Cardiac ventricle fibroblast (primary cell): Measurements from ENCODE around the gene C3orf62. TPM values are rescaled to one million over a fixed set of nuclear protein-coding genes. Genes with fewer than 3 reads are reported as not detected.

Experiments
- total RNA-seq: library from RNA; depleted of rRNA; stranded (reverse); fragments of >200 nt; gene quantifications from 2 replicates; pipeline ENCODE4 v1.2.3, GENCODE V29; 2015

The C3orf62 gene
- total RNA-seq = 0.75 and 1.1 TPM in 2 replicates

GRCh38 chr3:49276475-49277382 lies at the start of gene C3orf62:
Gene C3orf62 (minus strand): TSS chr3:49277232. CDS start chr3:49276872, 360 bp downstream.

Other genes with a start within 250 kb of the C3orf62 start
- gene IMPDH2, start 247.8 kb downstream of the C3orf62 start, total RNA-seq = 267 and 271 TPM in 2 replicates
- gene QRICH1, start 183.2 kb downstream of the C3orf62 start, total RNA-seq = 41.1 and 45.7 TPM in 2 replicates
- gene QARS1, start 172.5 kb downstream of the C3orf62 start, total RNA-seq = 191 and 207 TPM in 2 replicates
- 36.4 and 37.6 TPM in 2 replicates for gene USP19, start 156.4 kb downstream of the C3orf62 start, total RNA-seq
- gene LAMB2, start 144.2 kb downstream of the C3orf62 start, total RNA-seq = 692 and 725 TPM in 2 replicates
- 24.3 and 27.9 TPM in 2 replicates for gene CCDC71, start 110.9 kb downstream of the C3orf62 start, total RNA-seq
- 19.4 and 19.7 TPM in 2 replicates for gene KLHDC8B, start 105.6 kb downstream of the C3orf62 start, total RNA-seq
- 13.8 and 16.8 TPM in 2 replicates for gene USP4, start 62.8 kb upstream of the C3orf62 start, total RNA-seq
- 286 and 311 TPM in 2 replicates for gene GPX1, start 81.1 kb upstream of the C3orf62 start, total RNA-seq
- 359 and 416 TPM in 2 replicates for gene RHOA, start 134.7 kb upstream of the C3orf62 start, total RNA-seq
- 26.6 and 29.1 TPM in 2 replicates for gene TCTA, start 135.2 kb upstream of the C3orf62 start, total RNA-seq
- 0.39 and 1.5 TPM in 2 replicates for gene AMT, start 145.2 kb upstream of the C3orf62 start, total RNA-seq
- gene NICN1, start 152.1 kb upstream of the C3orf62 start, total RNA-seq = 4.3 and 8.2 TPM in 2 replicates
- gene DAG1, start 193.0 kb upstream of the C3orf62 start, total RNA-seq = 35.4 and 40.0 TPM in 2 replicates